Eye (tissue), 1 donor: Measurements from ENCODE around the gene MACIR.

Experiments
- DNase-seq: peaks from one replicate; pipeline ENCODE4 v3.0.0-alpha.2; 2015

Gene MACIR

GRCh38 chr5:103293719-103294118 is 35.2 kb downstream of the MACIR start:
- no peak for DNase-seq

- DNase-seq: no peak
These were observed 36.3 kb downstream of the MACIR start for GRCh38 chr5:103294906-103295305.

DNA sequence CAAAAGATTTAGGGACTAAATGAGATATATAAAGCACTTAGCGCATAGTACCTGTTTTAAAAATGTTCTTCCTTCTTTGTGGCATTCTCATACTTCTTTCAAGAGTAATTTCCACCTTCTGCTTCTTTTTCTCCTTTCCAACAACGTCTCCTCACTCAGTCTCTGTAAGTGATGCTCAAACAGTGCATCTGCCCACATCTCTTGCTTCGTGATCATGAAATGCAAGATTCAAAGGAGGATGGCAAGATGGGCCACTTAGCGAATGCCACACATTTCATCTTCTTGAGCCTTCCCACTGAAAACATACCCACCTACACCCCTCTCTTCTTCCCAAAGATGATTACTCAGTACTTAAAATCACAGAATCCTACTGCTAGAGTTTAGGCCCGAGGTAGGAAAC is 36.9 kb downstream of the MACIR start:
- no peak for DNase-seq

- DNase-seq: no peak
These were observed 37.3 kb downstream of the MACIR start for GRCh38 chr5:103295871-103296270.

- no peak for DNase-seq
These were observed 39.6 kb downstream of the MACIR start for GRCh38 chr5:103298117-103298516.

DNA sequence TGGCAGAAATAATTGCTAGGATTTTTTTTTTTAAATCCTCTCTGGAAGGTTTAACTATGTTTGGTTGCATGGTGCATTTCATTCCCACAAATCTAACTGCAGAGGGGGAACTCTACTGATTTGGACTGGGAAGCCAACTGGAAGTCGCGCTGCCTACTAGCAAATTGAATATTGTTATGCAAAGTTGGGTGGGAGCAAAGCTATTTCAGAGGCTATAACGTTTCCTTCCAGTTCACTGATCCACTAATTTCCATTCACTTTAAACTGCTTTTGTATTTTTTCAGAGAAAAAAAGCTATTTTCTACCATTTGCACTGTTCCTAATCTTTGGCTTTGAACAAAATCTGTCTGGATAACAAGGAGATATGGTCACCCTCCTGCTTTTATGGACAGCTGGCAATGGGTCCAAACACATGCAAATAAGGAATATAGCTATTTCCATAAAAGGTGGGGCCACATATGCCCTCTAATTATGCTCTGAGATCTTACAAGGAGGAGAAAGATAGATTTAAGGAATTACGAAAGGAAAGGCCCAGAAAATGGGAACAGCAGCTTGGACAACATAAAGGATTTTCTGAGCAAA is 40.1 kb downstream of the MACIR start:
- DNase-seq: no peak

DNA sequence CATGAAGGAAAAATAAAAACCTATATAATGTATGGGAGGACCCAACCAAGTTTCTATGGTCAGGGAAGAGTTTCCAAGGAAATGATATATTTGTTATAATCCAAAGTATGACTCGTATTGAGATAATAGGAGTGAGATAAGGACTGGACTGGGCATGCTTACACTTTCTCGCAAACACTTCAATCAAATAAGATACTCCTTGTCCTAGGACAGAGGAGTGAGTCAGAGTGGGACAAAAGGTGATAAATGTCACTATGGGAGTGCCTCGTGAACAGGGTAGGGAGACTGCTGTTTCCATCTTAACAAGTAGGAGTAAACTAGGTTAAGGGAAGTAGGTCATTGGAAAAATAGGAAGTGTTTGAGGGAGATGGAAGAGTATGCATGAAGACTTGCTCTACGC is 47.2 kb downstream of the MACIR start:
- DNase-seq: no peak

DNA sequence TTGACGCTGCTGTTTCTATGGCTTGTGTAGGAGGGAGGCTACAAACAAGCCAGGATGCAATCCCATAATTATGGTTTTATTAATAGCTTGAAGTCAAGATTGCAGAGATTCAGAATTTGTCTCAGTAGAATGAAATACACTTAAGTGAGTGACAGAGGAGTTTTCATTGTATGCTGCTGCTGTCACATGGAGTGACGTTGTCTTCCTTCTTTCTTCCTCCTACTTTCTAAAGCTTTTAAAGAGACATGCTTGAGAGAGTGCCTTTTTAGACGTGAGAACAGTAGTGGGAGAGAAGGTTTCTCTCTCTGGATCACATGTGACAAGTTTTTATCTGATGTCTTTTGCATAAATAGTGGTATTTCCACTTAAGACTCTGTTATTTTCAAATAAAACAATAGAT is 48.9 kb downstream of the MACIR start:
- no peak for DNase-seq

DNA sequence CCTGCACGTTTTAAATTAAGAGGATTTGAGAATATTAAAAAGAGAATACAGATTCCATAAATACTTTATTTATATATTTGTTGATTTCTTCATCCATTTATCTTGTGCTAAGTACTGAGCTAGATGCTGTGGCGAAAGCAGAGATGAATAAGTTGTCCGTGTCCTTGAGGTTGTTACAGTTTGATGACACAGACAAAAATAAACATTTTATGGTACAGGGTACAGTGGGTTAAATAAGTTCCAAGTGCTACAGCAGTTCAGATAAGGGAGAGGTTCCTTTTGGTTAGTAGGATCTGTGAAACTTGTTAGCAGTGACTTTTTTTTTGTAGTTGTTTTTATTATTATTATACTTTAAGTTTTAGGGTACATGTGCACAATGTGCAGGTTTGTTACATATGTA is 50.2 kb downstream of the MACIR start:
- DNase-seq: no peak

DNA sequence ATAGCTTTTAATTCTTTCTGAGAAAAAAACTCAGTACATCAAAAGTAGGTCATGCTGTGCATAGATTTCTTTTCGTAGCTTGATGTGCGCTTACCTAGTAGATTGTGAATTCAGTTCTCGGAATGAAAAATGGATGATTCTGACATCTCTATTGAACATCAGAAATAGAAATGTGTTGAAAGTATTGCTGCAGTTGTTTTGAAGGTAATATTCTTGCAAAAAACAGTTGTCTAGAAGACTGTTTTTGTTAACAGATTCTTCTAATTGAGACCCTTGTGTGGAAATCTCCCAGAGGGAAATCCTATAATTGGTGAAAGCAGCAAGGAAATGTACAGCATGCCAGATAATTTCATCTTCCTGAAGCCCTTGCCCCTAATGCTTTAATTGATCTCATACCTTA is 54.5 kb downstream of the MACIR start:
- no peak for DNase-seq

- no peak for DNase-seq
These were observed 56.9 kb downstream of the MACIR start for GRCh38 chr5:103315455-103315854.

GRCh38 chr5:103327451-103327850 is 68.9 kb downstream of the MACIR start:
- no peak for DNase-seq

DNA sequence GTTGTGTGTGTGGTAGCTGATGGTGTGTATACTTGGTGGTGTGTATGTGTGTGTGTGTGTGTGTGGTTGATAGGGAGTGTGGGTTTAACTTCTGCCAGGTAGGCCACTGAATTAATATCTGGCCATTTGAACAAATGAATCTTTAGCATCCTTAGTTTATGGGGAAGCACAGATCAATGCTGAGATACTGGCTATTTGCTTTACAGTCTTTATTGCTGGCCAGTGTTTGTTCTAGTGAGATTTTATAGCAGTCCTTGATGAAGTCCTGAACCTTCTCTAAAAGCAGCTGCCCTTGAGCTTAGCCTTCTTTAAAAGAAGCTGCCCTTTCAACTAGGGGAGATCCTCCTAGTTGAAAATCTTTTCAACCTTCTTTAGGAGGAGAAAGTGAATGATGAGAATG is 69.3 kb downstream of the MACIR start:
- DNase-seq: no peak
